ENCODE results near the gene SYP.

DNA sequence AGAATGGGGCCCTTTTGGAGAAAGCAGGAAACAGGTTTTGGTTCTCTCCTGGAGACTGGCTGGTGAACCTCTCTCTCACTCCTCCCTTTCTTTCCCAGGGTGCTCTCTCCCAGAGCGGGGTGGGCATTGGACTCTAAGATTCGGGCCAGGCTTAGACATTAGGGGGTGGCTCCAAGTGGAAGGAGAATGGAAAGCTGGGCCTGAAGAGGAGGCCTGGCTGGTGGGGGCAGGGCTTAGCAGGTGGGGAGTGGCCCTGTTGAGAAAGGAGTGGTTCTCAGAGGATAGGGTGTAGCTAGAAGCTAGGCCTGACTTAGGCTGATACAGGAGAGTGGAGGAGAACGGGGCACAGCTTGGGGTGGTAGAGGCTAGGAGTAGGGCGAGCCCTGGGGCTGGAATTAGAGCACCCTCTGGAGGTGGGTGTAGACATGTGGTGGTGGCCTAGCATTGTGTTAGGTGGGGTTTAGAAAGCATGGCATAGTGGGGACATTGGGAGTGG, 22.6 kb downstream of the SYP start:
- no peak for TF ChIP-seq CTCF (IDR thresholded peaks at IDR 0.05)
- no peak for TF ChIP-seq EZH2 (IDR thresholded peaks at IDR 0.05)
- no peak for TF ChIP-seq EZH2phosphoT487 (IDR thresholded peaks at IDR 0.05)
